BE2C (cell line): Measurements from ENCODE around the gene COG1.

Experiments used
- DNase-seq: peaks from one replicate; pipeline ENCODE4 v3.0.0-alpha.2; 2020
- H3K27me3 ChIP-seq: fragments of 250-450 bp; sonication (Bioruptor Pico); 2 replicates; pipeline ENCODE4 v1.5.1; 2020; ENCODE audit warnings: mild to moderate bottlenecking
- H3K36me3 ChIP-seq: fragments of 250-450 bp; sonication (Bioruptor Pico); 2 replicates; pipeline ENCODE4 v1.5.1; 2020; ENCODE audit warnings: mild to moderate bottlenecking
- H3K4me1 ChIP-seq: fragments of 250-450 bp; sonication (Bioruptor Pico); 2 replicates; pipeline ENCODE4 v1.5.1; 2020
- H3K4me3 ChIP-seq: 2 replicates; pipeline ENCODE4 v1.5.1; 2011; ENCODE audit warnings: low read depth, low read length
- H3K9me3 ChIP-seq: fragments of 250-450 bp; sonication (Bioruptor Pico); 2 replicates; pipeline ENCODE4 v1.5.1; 2020
- CTCF ChIP-seq: IDR thresholded peaks from 2 replicates; pipeline ENCODE4 v1.5.1; 2012; ENCODE audit warnings: mild to moderate bottlenecking, low read depth, low read length

COG1 gene

GRCh38 chr17:73158133-73158532 is 34.7 kb upstream of the COG1 start:
- peaks cover 29% of the 10 kb centered on the region for H3K4me1 ChIP-seq
- no peaks in the 10 kb centered on the region for H3K9me3 ChIP-seq
- no peak for DNase-seq
- TF ChIP-seq CTCF, result no peak
- H3K4me3 ChIP-seq, result no peak overlapping the region
- no peaks in the 10 kb centered on the region for H3K36me3 ChIP-seq
- no peaks in the 10 kb centered on the region for H3K27me3 ChIP-seq

GRCh38 chr17:73160980-73161630 is 31.8 kb upstream of the COG1 start:
- DNase-seq, result no peak
- H3K4me3 ChIP-seq, result no peak overlapping the region
- no peaks in the 10 kb centered on the region for H3K36me3 ChIP-seq
- H3K27me3 ChIP-seq, result peaks cover 12% of the 10 kb centered on the region
- H3K9me3 ChIP-seq, result no peaks in the 10 kb centered on the region
- H3K4me1 ChIP-seq, result peaks cover 24% of the 10 kb centered on the region
- TF ChIP-seq CTCF, result no peak

GRCh38 chr17:73163043-73163442 is 29.8 kb upstream of the COG1 start:
- H3K27me3 ChIP-seq, result peaks cover 16% of the 10 kb centered on the region
- peaks cover 22% of the 10 kb centered on the region for H3K4me1 ChIP-seq
- H3K36me3 ChIP-seq, result no peaks in the 10 kb centered on the region
- no peak for TF ChIP-seq CTCF
- no peak overlapping the region for H3K4me3 ChIP-seq
- DNase-seq, result no peak
- no peaks in the 10 kb centered on the region for H3K9me3 ChIP-seq

DNA sequence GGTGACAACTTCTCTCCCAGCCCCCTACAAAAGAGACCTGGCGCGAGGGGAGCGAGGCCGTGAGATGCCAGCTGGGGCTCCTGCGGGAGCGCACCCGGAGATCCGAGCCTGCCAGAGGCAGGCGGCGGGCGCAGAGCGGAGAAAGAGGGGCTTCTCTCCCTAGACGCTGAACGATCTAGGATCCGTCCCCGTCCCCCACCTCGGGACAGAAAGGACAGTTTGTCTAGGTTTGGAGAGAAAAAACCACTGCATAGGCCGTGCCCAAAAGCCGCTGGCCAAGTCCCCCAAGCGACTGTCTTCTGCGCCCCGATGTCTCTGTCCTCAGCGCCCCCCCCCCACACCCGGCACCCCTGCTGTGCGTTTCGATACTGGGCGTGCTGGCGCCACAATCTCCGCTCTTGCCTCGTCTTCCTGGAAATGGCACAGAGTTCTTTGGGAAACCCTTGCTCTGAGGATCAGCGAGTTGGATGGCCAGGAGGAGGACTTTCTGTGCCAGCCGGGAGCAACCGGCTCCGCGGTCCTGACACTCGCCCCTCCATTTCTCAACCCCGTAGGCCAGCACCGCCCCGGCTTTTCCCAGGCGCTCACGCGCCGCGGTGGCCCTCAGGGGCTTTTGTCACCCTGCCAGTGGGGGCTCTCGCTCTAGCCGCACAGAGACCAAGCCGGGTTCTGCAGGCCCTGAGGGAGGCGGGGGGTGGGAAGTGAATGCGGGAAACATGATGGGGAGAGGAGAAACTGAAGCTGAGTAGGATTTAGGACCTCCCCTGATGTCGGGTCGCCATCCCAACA is 27.0 kb upstream of the COG1 start:
- peak; percentile 58 for DNase-seq
- peaks cover 16% of the 10 kb centered on the region for H3K27me3 ChIP-seq

DNA sequence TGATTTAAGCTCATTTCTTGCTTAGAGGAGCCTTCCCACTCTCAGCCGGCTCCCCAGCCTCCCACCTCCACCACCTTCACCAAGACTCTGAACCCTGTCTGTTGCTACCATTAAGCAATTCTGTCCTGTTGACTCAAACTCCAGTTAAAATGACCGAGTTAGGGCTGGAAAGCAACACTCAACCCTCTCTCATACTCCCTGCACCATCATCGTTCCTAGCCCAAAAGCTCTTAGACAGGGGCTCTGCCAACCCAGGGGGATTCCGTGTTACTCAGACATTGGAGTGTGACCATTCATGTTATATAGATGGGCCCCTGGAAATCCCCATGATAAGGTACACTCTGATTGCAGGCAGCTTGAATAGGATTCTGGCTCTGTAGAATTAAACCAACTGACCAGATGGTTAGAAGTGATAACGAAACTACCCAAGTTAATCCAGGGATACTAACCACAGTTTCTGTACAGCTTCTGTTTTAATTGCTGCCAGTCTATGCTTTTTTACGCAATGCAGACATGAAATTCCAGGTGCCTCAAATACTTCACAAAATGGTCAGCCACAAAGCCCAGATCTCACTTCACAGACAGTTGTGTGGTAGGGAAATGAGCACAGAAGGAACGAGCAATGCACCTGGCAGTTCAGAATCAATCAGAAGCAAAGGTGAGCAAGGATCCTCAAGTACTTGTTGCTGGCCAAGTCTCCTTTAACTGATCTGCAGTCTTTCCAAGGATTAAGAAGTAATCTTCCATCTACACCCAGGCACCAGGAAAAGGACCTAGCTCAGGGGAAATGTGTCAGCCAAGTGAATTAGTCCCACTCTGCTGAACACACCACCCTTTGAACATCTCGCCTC is 25.9 kb upstream of the COG1 start:
- Histone ChIP-seq H3K9me3 (no peaks in the 10 kb centered on the region), H3K4me1 (peaks cover 17% of the 10 kb centered on the region), H3K36me3 (no peaks in the 10 kb centered on the region), H3K4me3 (peak overlapping the region; percentile 79), H3K27me3 (peaks cover 16% of the 10 kb centered on the region)
- no peak for DNase-seq
- no peak for TF ChIP-seq CTCF

More for the DNA sequence above, 27.0 kb upstream of the COG1 start:
- TF ChIP-seq CTCF, result no peak
- peaks cover 22% of the 10 kb centered on the region for H3K4me1 ChIP-seq
- H3K9me3 ChIP-seq, result no peaks in the 10 kb centered on the region
- H3K4me3 ChIP-seq, result peak overlapping the region; percentile 79
- no peaks in the 10 kb centered on the region for H3K36me3 ChIP-seq
